ENCODE data around the gene INPP5A. TPM values are rescaled to one million over a fixed set of nuclear protein-coding genes. Genes with fewer than 3 reads are reported as not detected.

Gene INPP5A
- total and polyA plus RNA-seq, 10 of the 15 experiments (the other 5 are each of a cell fraction or from before 2014, with no cell fraction given) = 0.52 to 15.0 (median 6.3) TPM

GRCh38 chr10:132500781-132501415 is 36.7 kb upstream of the INPP5A start:
- peaks cover 0 to 2% of the 10 kb centered on the region in 2 experiments; a peak in 2 of 4 replicates for H3K27me3 ChIP-seq (replicated peaks in 1 of 2; ENCODE audit: control insufficient read depth in 2 of 2, insufficient read depth in 2 of 2, low read length in 1 of 2)
- no peak overlapping the region for H2AFZ ChIP-seq (ENCODE audit: control insufficient read depth, low read depth, low read length)
- POLR2A ChIA-PET = no interaction called here
- no peak overlapping the region for H3K27ac ChIP-seq (ENCODE audit: control insufficient read depth, insufficient read depth)
- DNase-seq (ENCODE audit: low read depth, low spot score) (no peak), FAIRE-seq (no peak), ATAC-seq (no peak)
- in situ Hi-C loops (cut with MboI) (no loop called here), intact Hi-C loops (cut with micrococcal nuclease; ENCODE audit: unreplicated experiment) (no loop called here)
- no TSS peak for BruUV-seq (replicated peaks)
- RAD21 ChIA-PET (ENCODE audit: unreplicated experiment) = no interaction called here
- SMC1A ChIA-PET (ENCODE audit: uncharacterized antibody, unreplicated experiment) = no interaction called here
- CTCF ChIA-PET = no interaction called here
- no peak overlapping the region for H3K4me3 ChIP-seq
- WGBS (ENCODE audit: insufficient coverage, insufficient replicate concordance, low lambda C conversion rate, missing lambda C conversion rate) = 39% methylated on average over 14 of the region's 14 CpGs
- no peaks in the 10 kb centered on the region for H3K36me3 ChIP-seq (ENCODE audit: control insufficient read depth in 2 of 2, insufficient read depth in 2 of 2, low read length in 1 of 2)
- H3K4me2 ChIP-seq (ENCODE audit: control insufficient read depth, insufficient read depth) = no peak overlapping the region
- no peaks in the 10 kb centered on the region for H3K4me1 ChIP-seq (ENCODE audit: control insufficient read depth, insufficient read depth, low read length)
- H3K9ac ChIP-seq (ENCODE audit: control insufficient read depth, insufficient read depth, low read length) = no peak overlapping the region
- no peaks in the 10 kb centered on the region for H3K9me3 ChIP-seq (replicated peaks; ENCODE audit: control insufficient read depth, insufficient read depth, low read length)
- H4K20me1 ChIP-seq (ENCODE audit: control insufficient read depth, insufficient read depth) = no peaks in the 10 kb centered on the region
- H3K79me2 ChIP-seq (ENCODE audit: control insufficient read depth, insufficient read depth, low read length) = no peaks in the 10 kb centered on the region
- TF ChIP-seq LARP7 (IDR thresholded peaks at IDR 0.05) = no peak
- no peak for TF ChIP-seq CHD1 (IDR thresholded peaks at IDR 0.05; ENCODE audit: low read depth, low read length)
- TF ChIP-seq MYB (IDR thresholded peaks at IDR 0.05; ENCODE audit: borderline replicate concordance, low read depth, low read length) = no peak
- no peak for TF ChIP-seq SUPT20H (IDR thresholded peaks at IDR 0.05; ENCODE audit: borderline replicate concordance, control insufficient read depth, low read depth, low read length)
- no peak for TF ChIP-seq KLF5 (IDR thresholded peaks at IDR 0.05; ENCODE audit: partially characterized antibody)
- TF ChIP-seq ESRRA (IDR thresholded peaks at IDR 0.05; ENCODE audit: low read length) = no peak
- TF ChIP-seq MEF2B (IDR thresholded peaks at IDR 0.05; ENCODE audit: partially characterized antibody, poor library complexity, severe bottlenecking) = no peak
- TF ChIP-seq STAT1 (conservative IDR thresholded peaks at IDR 0.05) = no peak
- no peak for TF ChIP-seq YBX1 (IDR thresholded peaks at IDR 0.05)
- no peak for TF ChIP-seq NR2C1 (IDR thresholded peaks at IDR 0.05)
- no peak for TF ChIP-seq ZBTB4 (CRISPR knock-in tag; IDR thresholded peaks at IDR 0.05)
- no peak for TF ChIP-seq SMC3 (IDR thresholded peaks at IDR 0.05; ENCODE audit: borderline replicate concordance, low read length)
- no peak for TF ChIP-seq E2F4 (IDR thresholded peaks at IDR 0.05; ENCODE audit: low read depth, low read length)

Measured in GM12878 (cell line).